ENCODE data around the gene NUP205. TPM values are rescaled to one million over a fixed set of nuclear protein-coding genes. Genes with fewer than 3 reads are reported as not detected.

Gene NUP205
- total RNA-seq, 1 experiment from 2014 or later = 86.7 TPM

- H3K79me2 ChIP-seq (ENCODE audit: low read length) = no peaks in the 10 kb centered on the region
- H3K4me3 ChIP-seq (ENCODE audit: low read length) = no peak overlapping the region
- DNase-seq (no peak), ATAC-seq (no peak)
- H3K27me3 ChIP-seq (ENCODE audit: low read length) = no peaks in the 10 kb centered on the region
- no peaks in the 10 kb centered on the region for H4K20me1 ChIP-seq (ENCODE audit: low read length)
- H3K9me3 ChIP-seq (ENCODE audit: low read length) = no peaks in the 10 kb centered on the region
- no peak overlapping the region for H3K9ac ChIP-seq (ENCODE audit: low read length)
- TF ChIP-seq EZH2 (IDR thresholded peaks at IDR 0.05; ENCODE audit: low read length, unreplicated experiment) (no peak), CTCF (conservative IDR thresholded peaks at IDR 0.05; ENCODE audit: low read depth, low read length) (no peak), EZH2phosphoT487 (IDR thresholded peaks at IDR 0.05; ENCODE audit: borderline replicate concordance, low read length) (no peak)
- H3F3A ChIP-seq (ENCODE audit: low read length, unreplicated experiment) = no peaks in the 10 kb centered on the region
- peaks cover 46% of the 10 kb centered on the region for H3K36me3 ChIP-seq (ENCODE audit: low read depth, low read length)
- intact Hi-C loops (cut with micrococcal nuclease) = loop anchor here (1.0 kb wide), 3 partner anchors 23 to 370 kb away; no protein-coding TSS in a partner anchor
- POLR2A ChIA-PET (ENCODE audit: unreplicated experiment) = no interaction called here
- H3K4me2 ChIP-seq (ENCODE audit: low read length) = no peak overlapping the region
- no TSS peak for BruUV-seq (replicated peaks)
- no peaks in the 10 kb centered on the region for H3K4me1 ChIP-seq (ENCODE audit: insufficient read depth, low read length)
- H2AFZ ChIP-seq (ENCODE audit: low read length) = no peak overlapping the region
- CTCF ChIA-PET = interaction anchor here (1.2 to 1.3 kb wide), 2 partner anchors 24 to 370 kb away, joined by 5 to 13 read pairs; no protein-coding TSS in a partner anchor
- H3K9me2 ChIP-seq (replicated peaks; ENCODE audit: low read length) = no peaks in the 10 kb centered on the region
- no peak overlapping the region for H3K27ac ChIP-seq (ENCODE audit: low read length)
These were observed 87.0 kb downstream of the NUP205 start for GRCh38 chr7:135644729-135645128.

GRCh38 chr7:135645296-135645904, 87.7 kb downstream of the NUP205 start:
- H3K9ac ChIP-seq (ENCODE audit: low read length) = no peak overlapping the region
- H3K4me2 ChIP-seq (ENCODE audit: low read length) = no peak overlapping the region
- H3K79me2 ChIP-seq (ENCODE audit: low read length) = no peaks in the 10 kb centered on the region
- H3K9me2 ChIP-seq (replicated peaks; ENCODE audit: low read length) = no peaks in the 10 kb centered on the region
- no peak overlapping the region for H3K4me3 ChIP-seq (ENCODE audit: low read length)
- ATAC-seq = peak; percentile 80
- no peaks in the 10 kb centered on the region for H3K4me1 ChIP-seq (ENCODE audit: insufficient read depth, low read length)
- no peaks in the 10 kb centered on the region for H4K20me1 ChIP-seq (ENCODE audit: low read length)
- no peaks in the 10 kb centered on the region for H3K9me3 ChIP-seq (ENCODE audit: low read length)
- DNase-seq = peak; percentile 63
- no peak overlapping the region for H3K27ac ChIP-seq (ENCODE audit: low read length)
- no peaks in the 10 kb centered on the region for H3K27me3 ChIP-seq (ENCODE audit: low read length)
- no TSS peak for BruUV-seq (replicated peaks)
- CTCF ChIA-PET = interaction anchor here (1.2 to 1.3 kb wide), 2 partner anchors 24 to 371 kb away, joined by 5 to 13 read pairs; no protein-coding TSS in a partner anchor
- H3F3A ChIP-seq (ENCODE audit: low read length, unreplicated experiment) = no peaks in the 10 kb centered on the region
- POLR2A ChIA-PET (ENCODE audit: unreplicated experiment) = no interaction called here
- intact Hi-C loops (cut with micrococcal nuclease) = loop anchor here (1.0 kb wide), 3 partner anchors 24 to 371 kb away; no protein-coding TSS in a partner anchor
- TF ChIP-seq CTCF (conservative IDR thresholded peaks at IDR 0.05; ENCODE audit: low read depth, low read length) (peak; percentile 67), EZH2phosphoT487 (IDR thresholded peaks at IDR 0.05; ENCODE audit: borderline replicate concordance, low read length) (no peak)
- no peak overlapping the region for H2AFZ ChIP-seq (ENCODE audit: low read length)
- H3K36me3 ChIP-seq (ENCODE audit: low read depth, low read length) = peaks cover 43% of the 10 kb centered on the region

GRCh38 chr7:135647755-135648154, 90.0 kb downstream of the NUP205 start:
- H4K20me1 ChIP-seq (ENCODE audit: low read length) = no peaks in the 10 kb centered on the region
- ChIA-PET CTCF (no interaction called here), POLR2A (ENCODE audit: unreplicated experiment) (no interaction called here)
- BruUV-seq (replicated peaks) = no TSS peak
- H3K4me1 ChIP-seq (ENCODE audit: insufficient read depth, low read length) = no peaks in the 10 kb centered on the region
- ATAC-seq (no peak), DNase-seq (no peak)
- no peak overlapping the region for H3K9ac ChIP-seq (ENCODE audit: low read length)
- no peaks in the 10 kb centered on the region for H3K9me3 ChIP-seq (ENCODE audit: low read length)
- no peak overlapping the region for H2AFZ ChIP-seq (ENCODE audit: low read length)
- no peak overlapping the region for H3K27ac ChIP-seq (ENCODE audit: low read length)
- H3K36me3 ChIP-seq (ENCODE audit: low read depth, low read length) = peaks cover 36% of the 10 kb centered on the region
- no peaks in the 10 kb centered on the region for H3K9me2 ChIP-seq (replicated peaks; ENCODE audit: low read length)
- TF ChIP-seq EZH2phosphoT487 (IDR thresholded peaks at IDR 0.05; ENCODE audit: borderline replicate concordance, low read length) (no peak), CTCF (conservative IDR thresholded peaks at IDR 0.05; ENCODE audit: low read depth, low read length) (no peak), EZH2 (IDR thresholded peaks at IDR 0.05; ENCODE audit: low read length, unreplicated experiment) (no peak)
- no peaks in the 10 kb centered on the region for H3K79me2 ChIP-seq (ENCODE audit: low read length)
- H3K4me2 ChIP-seq (ENCODE audit: low read length) = no peak overlapping the region
- no peaks in the 10 kb centered on the region for H3F3A ChIP-seq (ENCODE audit: low read length, unreplicated experiment)
- no peak overlapping the region for H3K4me3 ChIP-seq (ENCODE audit: low read length)
- intact Hi-C loops (cut with micrococcal nuclease) = no loop called here
- H3K27me3 ChIP-seq (ENCODE audit: low read length) = no peaks in the 10 kb centered on the region
